22Rv1 (cell line): ENCODE results near the gene OR52A1.

ENCODE experiments used
- CTCF ChIP-seq: fragments of 450-650 bp; IDR thresholded peaks from 2 replicates; pipeline ENCODE4 v1.5.1; 2017; ENCODE audit warnings: mild to moderate bottlenecking
- ZFX ChIP-seq: fragments of 450-650 bp; IDR thresholded peaks from 2 replicates; pipeline ENCODE4 v1.6.1; 2017; ENCODE audit warnings: antibody characterized with exemption, borderline replicate concordance

GRCh38 chr11:5174934-5175333 is 20.4 kb upstream of the OR52A1 start:
- TF ChIP-seq CTCF (no peak), ZFX (no peak)
